IMR-90 (cell line): ENCODE measurements around the gene COL27A1. TPM values are rescaled to one million over a fixed set of nuclear protein-coding genes. Genes with fewer than 3 reads are reported as not detected.

Experiments
- ATAC-seq: fragments of 200-7000 bp; cut with Tn5 transposase; 2 replicates; pipeline ENCODE4 v1.9.1; 2020; ENCODE audit warnings: low read depth, mild to moderate bottlenecking, moderate library complexity
- BruUV-seq: library from RNA; stranded (reverse); fragments of 400-500 nt; replicated peaks from 2 replicates; lab custom pipeline; 2021; lab: Mats Ljungman, UMichigan
- CTCF ChIA-PET: fragments of 300-600 bp; formaldehyde crosslinking; extraction: SDS; loops from one replicate; lab custom pipeline; 2021; ENCODE audit warnings: antibody characterized with exemption; lab: Yijun Ruan, JAX
- POLR2A ChIA-PET: fragments of 300-600 bp; sonication (Branson Sonifier 250); formaldehyde crosslinking; loops from one replicate; lab custom pipeline; 2022; ENCODE audit warnings: antibody characterized with exemption; ENCODE audit not compliant: unreplicated experiment; lab: Charles Lee
- DNase-seq: peaks from one replicate; pipeline ENCODE4 v3.0.0; 2013
- H2AFZ ChIP-seq: replicated peaks from 2 replicates; pipeline ENCODE3; 2013; ENCODE audit warnings: low read length, mild to moderate bottlenecking; ENCODE audit not compliant: poor library complexity
- H2AK5ac ChIP-seq: 2 replicates; pipeline ENCODE4 v1.6.1; 2013; ENCODE audit warnings: low read depth, low read length, inconsistent platforms
- H2AK9ac ChIP-seq: replicated peaks from 2 replicates; pipeline ENCODE3; 2013; ENCODE audit warnings: mild to moderate bottlenecking, low read depth, low read length, moderate library complexity; ENCODE audit not compliant: poor library complexity
- H2BK120ac ChIP-seq: 2 replicates; pipeline ENCODE4 v1.6.1; 2013; ENCODE audit warnings: low read depth, low read length, inconsistent platforms
- H2BK15ac ChIP-seq: 3 replicates; pipeline ENCODE4 v1.6.1; 2013; ENCODE audit warnings: low read depth, low read length, inconsistent platforms
- H2BK20ac ChIP-seq: 2 replicates; pipeline ENCODE4 v1.6.1; 2013; ENCODE audit warnings: low read depth, mild to moderate bottlenecking, inconsistent platforms, low read length, moderate library complexity
- H2BK5ac ChIP-seq: 2 replicates; pipeline ENCODE4 v1.6.1; 2013; ENCODE audit warnings: mild to moderate bottlenecking, low read depth, low read length, inconsistent platforms; ENCODE audit not compliant: poor library complexity, severe bottlenecking
- H3K14ac ChIP-seq: replicated peaks from 2 replicates; pipeline ENCODE4 v1.6.1; 2013; ENCODE audit warnings: low read depth, low read length, inconsistent platforms
- H3K18ac ChIP-seq: 2 replicates; pipeline ENCODE4 v1.6.1; 2013; ENCODE audit warnings: low read depth, low read length, control low read depth
- H3K23ac ChIP-seq: 2 replicates; pipeline ENCODE4 v1.6.1; 2013; ENCODE audit warnings: low read depth, low read length, inconsistent platforms
- H3K27ac ChIP-seq: 2 replicates; pipeline ENCODE4 v1.5.1; 2013; ENCODE audit warnings: mild to moderate bottlenecking, control low read depth, low read length; ENCODE audit not compliant: insufficient read depth
- H3K27me3 ChIP-seq: 2 replicates; pipeline ENCODE4 v1.6.1; 2013; ENCODE audit warnings: low read length; ENCODE audit not compliant: control insufficient read depth, insufficient read depth
- H3K36me3 ChIP-seq: 2 replicates; pipeline ENCODE4 v1.6.1; 2013; ENCODE audit warnings: low read length, mixed read lengths; ENCODE audit not compliant: control insufficient read depth, insufficient read depth
- H3K4ac ChIP-seq: 2 replicates; pipeline ENCODE4 v1.6.1; 2013; ENCODE audit warnings: low read depth, low read length, inconsistent platforms
- H3K4me1 ChIP-seq: 2 replicates; pipeline ENCODE4 v1.6.1; 2013; ENCODE audit warnings: low read length, mixed read lengths; ENCODE audit not compliant: control insufficient read depth, insufficient read depth
- H3K4me2 ChIP-seq: 2 replicates; pipeline ENCODE4 v1.6.1; 2013; ENCODE audit warnings: low read depth, mild to moderate bottlenecking, control low read depth, low read length, moderate library complexity
- H3K4me3 ChIP-seq: 2 replicates; pipeline ENCODE4 v1.5.1; 2013; ENCODE audit warnings: low read depth, mild to moderate bottlenecking, control low read depth, low read length, moderate library complexity; ENCODE audit not compliant: insufficient read depth
- H3K56ac ChIP-seq: 2 replicates; pipeline ENCODE4 v1.6.1; 2013; ENCODE audit warnings: low read length, inconsistent platforms; ENCODE audit not compliant: insufficient read depth; ENCODE audit errors: extremely low read depth
- H3K79me1 ChIP-seq, 2 experiments: 2 replicates each; pipeline ENCODE4 v1.6.1; 2013; ENCODE audit warnings: low read length in 2 of 2, inconsistent platforms in 1 of 2, low read depth in 1 of 2
- H3K9ac ChIP-seq: 2 replicates; pipeline ENCODE4 v1.6.1; 2013; ENCODE audit warnings: low read depth, low read length, control low read depth
- H3K9me1 ChIP-seq: 2 replicates; pipeline ENCODE4 v1.6.1; 2013; ENCODE audit warnings: low read length, inconsistent platforms; ENCODE audit not compliant: insufficient read depth
- H3K9me3 ChIP-seq: 2 replicates; pipeline ENCODE4 v1.6.1; 2013; ENCODE audit warnings: low read length; ENCODE audit not compliant: control insufficient read depth, insufficient read depth
- H4K20me1 ChIP-seq: 2 replicates; pipeline ENCODE4 v1.6.1; 2013; ENCODE audit warnings: low read length, inconsistent platforms; ENCODE audit not compliant: insufficient read depth
- H4K5ac ChIP-seq: 2 replicates; pipeline ENCODE4 v1.6.1; 2013; ENCODE audit warnings: mild to moderate bottlenecking, low read depth, low read length, control low read depth
- H4K8ac ChIP-seq, 2 experiments: 2 replicates each; pipeline ENCODE4 v1.6.1; 2013; ENCODE audit warnings: low read depth in 2 of 2, low read length in 2 of 2, control low read depth in 1 of 2, inconsistent platforms in 1 of 2
- H4K91ac ChIP-seq: 2 replicates; pipeline ENCODE4 v1.6.1; 2013; ENCODE audit warnings: low read depth, low read length, inconsistent platforms; ENCODE audit not compliant: insufficient read depth
- CEBPB ChIP-seq: IDR thresholded peaks from 2 replicates; pipeline ENCODE4 v1.6.1; 2012; ENCODE audit warnings: low read depth, low read length, improper control_type of control experiment
- FOS ChIP-seq: fragments of 150-350 bp; IDR thresholded peaks from 2 replicates; pipeline ENCODE4 v1.6.1; 2016; ENCODE audit warnings: low read depth, low read length
- MAFK ChIP-seq: IDR thresholded peaks from 2 replicates; pipeline ENCODE4 v1.6.1; 2012; ENCODE audit warnings: low read depth, low read length, improper control_type of control experiment
- MXI1 ChIP-seq: IDR thresholded peaks from 2 replicates; pipeline ENCODE4 v1.6.1; 2012; ENCODE audit warnings: low read depth, mild to moderate bottlenecking, low read length, moderate library complexity, borderline replicate concordance
- RFX5 ChIP-seq: IDR thresholded peaks from 2 replicates; pipeline ENCODE4 v1.8.0; 2012; ENCODE audit warnings: low read depth, mild to moderate bottlenecking, low read length, moderate library complexity
- WGBS, 2 experiments: methylation state at CpG; one replicate each; pipeline versions ENCODE4 v1.1.5 to v1.1.7; 2013; ENCODE audit warnings: missing lambda C conversion rate in 2 of 2; ENCODE audit not compliant: insufficient read length in 1 of 2; ENCODE audit errors: extremely low coverage in 2 of 2; 5-methylcytosine and 5-hydroxymethylcytosine counted together
- dilution Hi-C: fragments of 300-500 bp; cut with HindIII; formaldehyde crosslinking; loops from one replicate; pipeline ENCODE4 v1.14.3; 2018; ENCODE audit warnings: low sequenced_read_pairs; ENCODE audit not compliant: unreplicated experiment
- in situ Hi-C: fragments of 300-500 bp; cut with MboI; formaldehyde crosslinking; loops from 3 replicates; pipeline ENCODE4 v1.14.3; 2019; ENCODE audit warnings: low sequenced_read_pairs, inconsistent platforms, mixed read lengths
- intact Hi-C: fragments of 100-400 bp; cut with micrococcal nuclease; formaldehyde crosslinking; loops from 2 replicates; pipeline ENCODE4 v1.10.0; 2022
- polyA plus RNA-seq, 3 experiments: library from polyadenylated mRNA; depleted of rRNA; stranded (reverse); fragments of >200 nt; gene quantifications; 2 replicates each; pipeline ENCODE4 v1.2.3, GENCODE V29; 2012; ENCODE audit warnings: low replicate concordance in 1 of 3
- total RNA-seq: library from RNA; depleted of rRNA; stranded (reverse); fragments of >200 nt; gene quantifications from 2 replicates; pipeline ENCODE4 v1.2.3, GENCODE V29; 2012

Gene COL27A1
- total and polyA plus RNA-seq, 2 of the 4 experiments (the other 2 are of a cell fraction), result 3.2 to 18.3 TPM

- H3K4me1 ChIP-seq, result peaks cover 2% of the 10 kb centered on the region; the same call in 1 of the 2 replicates
- ATAC-seq (no peak), DNase-seq (no peak)
- no peaks in the 10 kb centered on the region for H4K20me1 ChIP-seq
- no peak overlapping the region for H3K4me3 ChIP-seq
- POLR2A ChIA-PET, result interaction anchor here (0.5 kb wide), 1 partner anchor 1436 kb away, joined by 3 read pairs; no protein-coding TSS in a partner anchor
- dilution Hi-C loops, result no loop called here
- H2BK120ac ChIP-seq, result no peak overlapping the region
- no TSS peak for BruUV-seq
- no peaks in the 10 kb centered on the region for H3K9me1 ChIP-seq
- H2BK20ac ChIP-seq, result no peak overlapping the region
- H2AFZ ChIP-seq, result no peak overlapping the region
- TF ChIP-seq FOS (no peak), CEBPB (no peak), MAFK (no peak), MXI1 (no peak), RFX5 (no peak)
- in situ Hi-C loops, result no loop called here
- H3K9ac ChIP-seq, result no peak overlapping the region
- H3K18ac ChIP-seq, result no peak overlapping the region
- no peak overlapping the region for H3K4me2 ChIP-seq
- H2BK15ac ChIP-seq, result no peak overlapping the region
- H3K36me3 ChIP-seq, result peaks cover 2% of the 10 kb centered on the region; the same call in 1 of the 2 replicates
- no peak overlapping the region for H3K27ac ChIP-seq
- H3K27me3 ChIP-seq, result no peaks in the 10 kb centered on the region
- H3K79me1 ChIP-seq, result no peaks in the 10 kb centered on the region
- 0 out of 2 replicates have a peak overlapping the region, but pooled peaks have one; percentile 39 for H2AK5ac ChIP-seq
- WGBS, 2 experiments, result 82% methylated on average over 5 of the region's 9 CpGs; no CpG with 5 or more reads in 1 of the 2 experiments
- no peak overlapping the region for H3K4ac ChIP-seq
- no peak overlapping the region for H3K23ac ChIP-seq
- H3K56ac ChIP-seq, result no peak overlapping the region
- no peak overlapping the region for H4K91ac ChIP-seq
- H3K9me3 ChIP-seq, result no peaks in the 10 kb centered on the region
- H4K8ac ChIP-seq, result no peak overlapping the region
- intact Hi-C loops, result no loop called here
- H2AK9ac ChIP-seq, result peak overlapping the region; percentile 3
- H3K14ac ChIP-seq, result no peak overlapping the region; the same call in 1 of the 2 replicates
- H2BK5ac ChIP-seq, result no peak overlapping the region
- H4K5ac ChIP-seq, result no peak overlapping the region
- CTCF ChIA-PET, result no interaction called here
Measured at GRCh38 chr9:114261987-114262386, 106.7 kb downstream of the COL27A1 start.
